ENCODE data around the gene DNPH1. TPM values are rescaled to one million over a fixed set of nuclear protein-coding genes. Genes with fewer than 3 reads are reported as not detected.

The DNPH1 gene
- polyA plus RNA-seq, 3 donors = 31.9 to 55.4 (median 42.7) TPM

DNA sequence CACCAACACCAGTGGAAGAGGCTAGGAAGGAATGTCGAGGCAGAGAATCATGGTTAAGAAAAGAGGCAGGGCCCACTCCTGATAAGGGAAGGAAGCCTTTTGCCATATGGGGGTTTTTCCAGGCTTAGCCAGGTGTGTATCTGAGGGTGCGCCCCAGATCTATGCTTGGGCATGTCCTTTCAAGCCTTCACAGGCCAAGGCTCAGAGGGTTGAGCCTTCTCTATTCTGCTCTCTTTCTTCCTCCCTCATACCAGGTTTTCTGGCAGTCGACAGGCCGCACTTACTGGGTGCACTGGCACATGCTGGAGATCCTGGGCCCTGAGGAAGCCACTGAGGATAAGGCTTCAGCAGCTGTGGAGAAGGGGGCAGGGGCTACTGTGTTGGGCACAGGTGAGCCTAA lies 42.6 kb downstream of the DNPH1 start:
- Histone ChIP-seq H3K27me3 (ENCODE audit: control insufficient read depth in 2 of 2, insufficient read depth in 2 of 2, low read length in 2 of 2) (no peaks in the 10 kb centered on the region), H3K4me2 (replicated peaks; ENCODE audit: extremely low read depth, low read length, poor library complexity, severe bottlenecking) (no peak overlapping the region), H3K4me3 (replicated peaks in 1 of 3; ENCODE audit: low read depth in 2 of 3, low read length in 3 of 3) (no peak overlapping the region), H3K79me2 (ENCODE audit: insufficient read depth, low read length) (peaks cover 5% of the 10 kb centered on the region), H4K20me1 (ENCODE audit: insufficient read depth, low read length) (no peaks in the 10 kb centered on the region), H3K9ac (ENCODE audit: insufficient read depth, low read length, poor library complexity, severe bottlenecking) (no peak overlapping the region), H2AFZ (ENCODE audit: insufficient read depth, low read depth, low read length, poor library complexity, severe bottlenecking) (no peak overlapping the region), H3K36me3 (replicated peaks in 1 of 2; ENCODE audit: control insufficient read depth in 1 of 2, insufficient read depth in 2 of 2, low read length in 2 of 2) (peaks cover 54 to 57% of the 10 kb centered on the region in 2 donors), H3K9me3 (replicated peaks in 1 of 2; ENCODE audit: control insufficient read depth in 1 of 2, insufficient read depth in 1 of 2, low read length in 2 of 2) (no peaks in the 10 kb centered on the region), H3K27ac (ENCODE audit: low read depth in 1 of 2, low read length in 2 of 2) (no peak overlapping the region), H3K4me1 (ENCODE audit: control insufficient read depth in 1 of 2, insufficient read depth in 2 of 2, low read length in 2 of 2) (peaks cover 13 to 20% of the 10 kb centered on the region in 2 donors)
- no peaks in the 10 kb centered on the region for H3K9me3 Mint-ChIP-seq
- 100% methylated on average over 2 of the region's 4 CpGs for WGBS (ENCODE audit: insufficient coverage)
- peaks cover 26% of the 10 kb centered on the region for H3K4me1 Mint-ChIP-seq
- intact Hi-C loops (cut with micrococcal nuclease) = no loop called here
- no peak overlapping the region for H3K4me3 Mint-ChIP-seq
- TF ChIP-seq, protein P1, sequence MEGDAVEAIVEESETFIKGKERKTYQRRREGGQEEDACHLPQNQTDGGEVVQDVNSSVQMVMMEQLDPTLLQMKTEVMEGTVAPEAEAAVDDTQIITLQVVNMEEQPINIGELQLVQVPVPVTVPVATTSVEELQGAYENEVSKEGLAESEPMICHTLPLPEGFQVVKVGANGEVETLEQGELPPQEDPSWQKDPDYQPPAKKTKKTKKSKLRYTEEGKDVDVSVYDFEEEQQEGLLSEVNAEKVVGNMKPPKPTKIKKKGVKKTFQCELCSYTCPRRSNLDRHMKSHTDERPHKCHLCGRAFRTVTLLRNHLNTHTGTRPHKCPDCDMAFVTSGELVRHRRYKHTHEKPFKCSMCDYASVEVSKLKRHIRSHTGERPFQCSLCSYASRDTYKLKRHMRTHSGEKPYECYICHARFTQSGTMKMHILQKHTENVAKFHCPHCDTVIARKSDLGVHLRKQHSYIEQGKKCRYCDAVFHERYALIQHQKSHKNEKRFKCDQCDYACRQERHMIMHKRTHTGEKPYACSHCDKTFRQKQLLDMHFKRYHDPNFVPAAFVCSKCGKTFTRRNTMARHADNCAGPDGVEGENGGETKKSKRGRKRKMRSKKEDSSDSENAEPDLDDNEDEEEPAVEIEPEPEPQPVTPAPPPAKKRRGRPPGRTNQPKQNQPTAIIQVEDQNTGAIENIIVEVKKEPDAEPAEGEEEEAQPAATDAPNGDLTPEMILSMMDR (IDR thresholded peaks at IDR 0.05) = no peak
- H3K27me3 Mint-ChIP-seq (ENCODE audit: low read depth in 3 of 3) = peaks cover 0 to 2% (median 0%) of the 10 kb centered on the region in 3 donors
- H3K36me3 Mint-ChIP-seq = peaks cover 50 to 59% of the 10 kb centered on the region in 2 donors
- peak overlapping the region in 1 of 7 donors; percentile 12 for H3K27ac Mint-ChIP-seq
- no peak for DNase-seq

DNA sequence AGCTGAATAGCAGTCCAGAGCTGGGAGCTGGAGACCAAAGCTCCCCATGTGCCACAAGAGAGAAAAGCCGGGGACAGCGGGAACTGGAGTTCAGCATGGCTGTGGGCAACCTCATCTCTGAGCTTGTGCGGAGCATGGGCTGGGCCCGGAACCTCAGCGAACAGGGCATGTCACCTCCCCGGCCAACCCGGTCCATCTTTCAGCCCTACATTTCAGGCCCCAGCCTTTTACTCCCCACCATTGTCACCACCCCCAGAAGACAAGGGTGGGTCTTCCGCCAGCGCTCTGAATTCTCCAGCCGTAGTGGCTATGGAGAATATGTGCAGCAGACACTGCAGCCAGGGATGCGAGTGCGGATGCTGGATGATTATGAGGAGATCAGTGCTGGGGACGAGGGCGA lies 43.3 kb downstream of the DNPH1 start:
- Histone ChIP-seq H3K4me2 (replicated peaks; ENCODE audit: extremely low read depth, low read length, poor library complexity, severe bottlenecking) (no peak overlapping the region), H3K36me3 (replicated peaks in 1 of 2; ENCODE audit: control insufficient read depth in 1 of 2, insufficient read depth in 2 of 2, low read length in 2 of 2) (peaks cover 52 to 57% of the 10 kb centered on the region in 2 donors), H3K4me1 (ENCODE audit: control insufficient read depth in 1 of 2, insufficient read depth in 2 of 2, low read length in 2 of 2) (peaks cover 16 to 24% of the 10 kb centered on the region in 2 donors), H3K9ac (ENCODE audit: insufficient read depth, low read length, poor library complexity, severe bottlenecking) (no peak overlapping the region), H3K27me3 (ENCODE audit: control insufficient read depth in 2 of 2, insufficient read depth in 2 of 2, low read length in 2 of 2) (no peaks in the 10 kb centered on the region), H4K20me1 (ENCODE audit: insufficient read depth, low read length) (no peaks in the 10 kb centered on the region), H3K27ac (ENCODE audit: low read depth in 1 of 2, low read length in 2 of 2) (no peak overlapping the region), H3K9me3 (replicated peaks in 1 of 2; ENCODE audit: control insufficient read depth in 1 of 2, insufficient read depth in 1 of 2, low read length in 2 of 2) (no peaks in the 10 kb centered on the region), H2AFZ (ENCODE audit: insufficient read depth, low read depth, low read length, poor library complexity, severe bottlenecking) (no peak overlapping the region), H3K4me3 (replicated peaks in 1 of 3; ENCODE audit: low read depth in 2 of 3, low read length in 3 of 3) (no peak overlapping the region), H3K79me2 (ENCODE audit: insufficient read depth, low read length) (peaks cover 5% of the 10 kb centered on the region)
- TF ChIP-seq, protein P1 (IDR thresholded peaks at IDR 0.05) = no peak
- Mint-ChIP-seq H3K9me3 (no peaks in the 10 kb centered on the region), H3K27ac (peak overlapping the region in 2 of 7 donors; percentile 12 to 45), H3K4me1 (peaks cover 33% of the 10 kb centered on the region), H3K36me3 (peaks cover 49 to 57% of the 10 kb centered on the region in 2 donors), H3K27me3 (ENCODE audit: low read depth in 3 of 3) (peaks cover 0 to 2% (median 0%) of the 10 kb centered on the region in 3 donors), H3K4me3 (no peak overlapping the region)
- over 99% methylated on average over 11 of the region's 14 CpGs for WGBS (ENCODE audit: insufficient coverage)
- no peak for DNase-seq
- intact Hi-C loops (cut with micrococcal nuclease) = no loop called here
